Adrenal gland (tissue), 5 donors: Measurements from ENCODE around the gene HHATL.
"Not testable (repeated sequence)": the region's sequence is repeated elsewhere in the genome, so short reads cannot be mapped to it uniquely, and the experiment has no call there.

Experiments used
- POLR2A ChIP-seq, 2 donors: fragments of 450-650 bp; IDR thresholded peaks; one replicate each; pipeline ENCODE4 v1.6.1; 2017; ENCODE audit warnings: antibody characterized with exemption in 2 of 2, mild to moderate bottlenecking in 2 of 2, moderate library complexity in 1 of 2
- TF ChIP-seq, protein P1 (sequence below), 6 experiments: fragments of 450-650 bp in 4 of 6; fragments of 200-600 bp in 2 of 6; sonication (generic) in 1 of 6; IDR thresholded peaks; 1 replicate in 5 of 6; 2 replicates in 1 of 6; pipeline versions ENCODE4 v1.5.1 to v1.8.0; 2016 to 2021; ENCODE audit warnings: antibody characterized with exemption in 6 of 6, mild to moderate bottlenecking in 2 of 6, moderate library complexity in 1 of 6
- donor health status: DM: no; HTN: no; CAD: no.

DNA sequence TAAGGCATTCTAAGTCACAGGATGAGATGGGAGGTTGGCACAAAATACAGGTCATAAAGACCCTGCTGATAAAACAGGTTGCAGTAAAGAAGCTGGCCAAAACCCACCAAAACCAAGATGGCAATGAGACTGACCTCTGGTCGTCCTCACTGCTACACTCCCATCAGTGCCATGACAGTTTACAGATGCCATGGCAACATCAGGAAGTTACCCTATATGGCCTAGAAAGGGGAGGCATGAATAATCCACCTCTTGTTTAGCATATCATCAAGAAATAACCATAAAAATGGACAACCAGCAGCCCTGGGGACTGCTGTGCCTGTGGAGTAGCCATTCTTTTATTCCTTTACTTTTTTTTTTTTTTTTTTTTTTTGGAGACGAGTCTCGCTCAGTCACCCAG, 19.8 kb upstream of the HHATL start:
- TF ChIP-seq, protein P1, sequence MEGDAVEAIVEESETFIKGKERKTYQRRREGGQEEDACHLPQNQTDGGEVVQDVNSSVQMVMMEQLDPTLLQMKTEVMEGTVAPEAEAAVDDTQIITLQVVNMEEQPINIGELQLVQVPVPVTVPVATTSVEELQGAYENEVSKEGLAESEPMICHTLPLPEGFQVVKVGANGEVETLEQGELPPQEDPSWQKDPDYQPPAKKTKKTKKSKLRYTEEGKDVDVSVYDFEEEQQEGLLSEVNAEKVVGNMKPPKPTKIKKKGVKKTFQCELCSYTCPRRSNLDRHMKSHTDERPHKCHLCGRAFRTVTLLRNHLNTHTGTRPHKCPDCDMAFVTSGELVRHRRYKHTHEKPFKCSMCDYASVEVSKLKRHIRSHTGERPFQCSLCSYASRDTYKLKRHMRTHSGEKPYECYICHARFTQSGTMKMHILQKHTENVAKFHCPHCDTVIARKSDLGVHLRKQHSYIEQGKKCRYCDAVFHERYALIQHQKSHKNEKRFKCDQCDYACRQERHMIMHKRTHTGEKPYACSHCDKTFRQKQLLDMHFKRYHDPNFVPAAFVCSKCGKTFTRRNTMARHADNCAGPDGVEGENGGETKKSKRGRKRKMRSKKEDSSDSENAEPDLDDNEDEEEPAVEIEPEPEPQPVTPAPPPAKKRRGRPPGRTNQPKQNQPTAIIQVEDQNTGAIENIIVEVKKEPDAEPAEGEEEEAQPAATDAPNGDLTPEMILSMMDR (IDR thresholded peaks at IDR 0.05): not testable (repeated sequence)
- not testable (repeated sequence) for TF ChIP-seq POLR2A (IDR thresholded peaks at IDR 0.05)
